Measurements from ENCODE around the gene TSPAN18.

Gene TSPAN18

GRCh38 chr11:44759743-44760476 lies 33.1 kb downstream of the TSPAN18 start:
- no peak for DNase-seq (ENCODE audit: low read depth in 2 of 2)

- DNase-seq (ENCODE audit: low read depth in 2 of 2): no peak
Observed at GRCh38 chr11:44760477-44760872, 33.7 kb downstream of the TSPAN18 start.

DNA sequence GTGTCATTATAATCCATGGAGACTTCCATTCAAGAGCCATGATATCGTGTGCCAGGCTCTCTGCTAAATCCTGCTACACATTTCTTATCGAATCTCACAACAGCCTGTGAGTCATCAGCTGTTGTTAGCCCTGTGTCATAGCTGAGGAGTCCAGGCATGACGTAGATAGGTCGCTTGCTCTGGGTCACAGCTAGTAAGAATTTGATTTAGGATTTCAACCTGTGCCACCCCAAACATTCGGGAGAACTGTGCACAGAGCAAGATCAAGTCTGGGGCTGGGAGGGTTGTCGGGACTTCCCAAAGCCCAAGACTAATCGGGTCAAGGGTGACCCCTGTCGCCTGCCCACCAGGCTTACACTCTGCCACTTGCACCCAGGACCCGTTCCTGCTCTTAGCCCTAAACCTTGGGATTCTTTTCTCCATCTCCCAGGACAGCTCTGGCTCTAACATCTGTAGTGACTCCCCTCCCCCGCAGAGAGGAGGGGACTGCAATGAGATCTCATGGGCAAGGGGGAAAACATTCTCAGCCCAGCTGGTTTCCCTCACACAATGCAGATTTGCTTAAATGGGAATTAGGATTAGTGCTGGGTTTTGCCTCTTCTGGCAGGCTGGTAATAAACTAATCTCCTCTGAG lies 34.3 kb downstream of the TSPAN18 start:
- no peak for DNase-seq (ENCODE audit: low read depth in 2 of 2)

- DNase-seq (ENCODE audit: low read depth in 2 of 2): no peak
Observed at GRCh38 chr11:44761551-44761961, 34.8 kb downstream of the TSPAN18 start.

- no peak for DNase-seq (ENCODE audit: low read depth in 2 of 2)
Observed at GRCh38 chr11:44763121-44763820, 36.5 kb downstream of the TSPAN18 start.

GRCh38 chr11:44764583-44764982 lies 37.8 kb downstream of the TSPAN18 start:
- DNase-seq (ENCODE audit: low read depth in 2 of 2): no peak

DNA sequence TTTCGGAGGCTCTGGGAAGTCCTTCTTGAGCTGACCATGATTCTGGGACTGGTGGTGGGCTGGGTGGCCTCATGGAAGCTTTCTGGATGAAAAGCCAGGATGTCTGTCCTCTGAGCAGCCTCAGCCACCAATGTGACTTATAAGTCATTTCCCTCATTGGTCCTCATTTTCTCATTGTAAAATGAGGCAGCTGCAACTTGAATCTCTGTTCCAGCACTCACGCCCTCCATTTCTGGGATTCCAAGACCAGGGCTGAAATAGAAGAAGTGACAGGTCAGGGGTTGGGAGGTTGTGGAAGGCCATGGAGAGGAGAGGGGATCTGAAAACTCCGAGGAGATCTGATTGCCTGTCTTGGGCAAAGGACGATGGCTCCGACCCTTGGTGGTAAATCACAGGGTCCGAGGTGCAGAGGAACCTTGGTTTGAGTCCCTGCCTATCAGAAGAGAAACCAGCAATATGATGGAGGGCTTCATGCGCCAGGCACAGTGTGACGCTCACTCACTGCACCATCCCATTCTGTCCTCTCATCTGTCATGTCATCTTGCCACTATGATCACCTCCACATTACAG lies 38.3 kb downstream of the TSPAN18 start:
- no peak for DNase-seq (ENCODE audit: low read depth in 2 of 2)

DNA sequence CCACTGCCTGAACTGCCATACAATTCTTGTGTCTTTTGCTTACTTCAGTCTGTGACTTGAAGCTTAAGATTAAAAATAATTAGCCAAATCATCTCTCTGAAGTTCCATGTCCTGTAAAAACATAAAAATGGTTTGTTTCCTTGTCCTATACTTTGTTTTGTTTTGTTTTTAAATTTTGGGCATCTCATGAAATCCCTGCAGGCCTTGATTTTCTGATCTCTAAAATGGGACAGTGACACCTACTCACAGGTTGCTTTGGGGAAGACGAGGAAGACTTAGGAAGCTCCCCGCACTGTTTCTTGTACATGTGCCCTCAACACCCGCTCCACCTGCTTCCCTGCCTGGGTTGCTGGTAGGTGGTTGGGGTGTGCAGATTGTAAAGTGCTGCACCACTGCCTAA lies 38.9 kb downstream of the TSPAN18 start:
- DNase-seq (ENCODE audit: low read depth in 2 of 2): no peak

DNA sequence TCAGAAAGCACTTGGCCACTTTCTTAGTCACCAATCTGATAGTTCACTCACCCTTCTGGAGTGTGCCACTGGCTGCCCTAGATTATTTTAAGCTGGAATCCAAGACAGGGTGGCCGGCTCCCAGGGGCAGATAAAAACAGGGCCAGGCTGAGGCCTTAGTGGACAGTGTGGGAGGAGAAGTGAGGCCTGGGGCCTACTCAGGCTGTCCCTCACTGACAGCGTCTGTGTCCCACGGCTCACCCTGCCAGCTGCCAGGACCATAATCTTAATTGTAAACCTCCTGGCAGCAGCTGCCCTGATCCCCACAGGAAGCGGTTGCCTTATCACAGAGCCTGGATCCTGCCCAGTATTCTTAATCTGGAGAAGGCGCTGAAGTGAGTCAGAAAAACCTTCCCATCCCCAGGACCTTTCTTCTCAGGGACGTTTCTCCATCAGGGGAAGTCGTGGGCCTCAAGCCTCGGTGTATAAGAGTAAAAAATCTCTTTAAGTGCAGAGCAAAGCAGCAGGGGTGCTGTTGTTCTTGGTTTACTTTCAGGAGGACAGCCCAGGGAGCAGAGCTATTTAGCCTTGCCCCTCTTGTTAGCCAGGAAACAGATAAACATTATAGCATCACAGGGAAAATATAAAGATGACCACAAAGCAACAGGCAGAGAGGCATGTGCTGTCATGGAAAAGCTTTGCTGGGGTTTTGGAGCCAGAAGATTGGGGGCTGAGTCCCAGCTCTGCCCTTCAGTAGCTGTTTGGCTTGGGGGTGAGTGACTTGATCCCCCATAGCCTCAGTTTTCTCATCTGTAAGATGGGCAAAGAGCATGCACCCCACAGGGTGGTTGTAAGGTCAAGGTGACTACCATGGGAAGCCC lies 39.6 kb downstream of the TSPAN18 start:
- DNase-seq (ENCODE audit: low read depth in 2 of 2): no peak

DNA sequence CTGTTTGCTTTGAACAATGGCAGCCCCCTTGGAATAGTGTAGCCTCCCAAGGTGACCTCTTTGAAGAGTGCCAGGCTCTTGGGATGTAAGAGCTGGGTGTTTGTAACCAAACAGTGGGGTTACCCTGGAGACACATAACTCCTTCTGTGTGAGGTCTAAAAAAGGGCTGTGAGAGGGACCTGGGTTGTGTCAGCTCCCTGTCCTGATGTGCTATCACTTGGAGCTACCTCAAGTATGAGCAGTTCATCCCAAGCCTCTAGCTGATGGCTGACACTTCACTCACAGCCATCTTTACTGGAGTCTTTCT lies 40.2 kb downstream of the TSPAN18 start:
- DNase-seq (ENCODE audit: low read depth in 2 of 2): no peak

DNA sequence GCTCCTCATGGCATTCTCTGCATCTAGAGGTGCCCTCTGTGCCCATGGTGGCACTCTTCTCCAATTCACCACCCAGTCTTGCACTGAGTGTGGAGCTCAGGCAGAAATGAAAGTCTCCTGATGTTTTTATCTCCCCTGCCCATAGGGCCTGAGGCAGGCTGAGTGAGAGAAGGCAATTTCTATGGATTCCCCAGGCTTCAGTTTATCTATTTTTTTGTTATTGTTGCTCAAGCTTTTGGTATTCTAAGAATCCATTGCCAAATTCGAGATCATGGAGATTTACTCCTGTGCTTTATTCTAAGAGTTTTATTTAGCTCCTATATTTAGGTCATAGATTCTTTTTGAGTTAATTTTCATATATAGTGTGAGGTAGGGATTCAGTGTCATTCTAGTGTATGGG lies 40.7 kb downstream of the TSPAN18 start:
- no peak for DNase-seq (ENCODE audit: low read depth in 2 of 2)

- DNase-seq (ENCODE audit: low read depth in 2 of 2): no peak
Observed at GRCh38 chr11:44770401-44770800, 43.6 kb downstream of the TSPAN18 start.

DNA sequence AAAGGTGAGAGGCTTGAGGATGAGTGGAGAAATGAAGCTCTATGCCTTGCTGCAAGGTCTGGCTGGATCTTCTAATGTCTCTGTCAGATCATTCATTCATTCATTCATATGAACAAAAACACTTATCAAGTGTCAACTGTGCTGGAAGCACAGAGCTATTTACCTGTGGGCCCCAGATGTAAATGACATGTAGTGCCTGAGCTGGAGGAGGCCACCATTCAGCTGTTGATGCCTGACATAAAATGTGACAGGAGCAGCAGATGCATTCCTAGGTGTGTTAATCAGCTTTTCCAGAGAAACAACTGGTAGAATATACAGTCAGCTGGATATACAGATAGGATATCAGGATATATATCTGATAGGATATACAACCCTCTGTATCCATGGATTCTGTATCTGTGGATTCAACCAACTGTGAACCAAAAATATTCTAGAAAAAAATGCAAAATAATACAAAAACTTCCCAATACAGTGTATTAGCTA lies 44.5 kb downstream of the TSPAN18 start:
- no peak for DNase-seq (ENCODE audit: low read depth in 2 of 2)

DNA sequence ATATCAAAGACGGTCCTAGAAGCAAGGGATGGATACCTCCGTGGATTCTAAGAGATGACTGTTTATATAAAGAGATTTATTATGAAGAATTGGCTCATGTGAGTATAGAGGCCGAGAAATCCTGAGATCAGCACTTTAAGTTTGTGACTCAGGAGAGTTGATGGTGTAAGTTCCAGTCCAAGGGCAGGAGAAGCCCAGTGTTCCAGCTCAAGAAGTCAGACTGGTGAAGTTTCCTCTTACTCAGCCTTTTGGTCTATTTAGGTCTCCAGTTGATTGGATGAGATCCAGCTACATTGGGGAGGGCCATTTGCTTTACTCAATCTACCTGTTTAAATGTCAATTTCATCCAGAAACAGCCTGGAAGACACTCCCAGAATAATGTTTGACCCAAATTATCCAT lies 45.1 kb downstream of the TSPAN18 start:
- no peak for DNase-seq (ENCODE audit: low read depth in 2 of 2)

DNA sequence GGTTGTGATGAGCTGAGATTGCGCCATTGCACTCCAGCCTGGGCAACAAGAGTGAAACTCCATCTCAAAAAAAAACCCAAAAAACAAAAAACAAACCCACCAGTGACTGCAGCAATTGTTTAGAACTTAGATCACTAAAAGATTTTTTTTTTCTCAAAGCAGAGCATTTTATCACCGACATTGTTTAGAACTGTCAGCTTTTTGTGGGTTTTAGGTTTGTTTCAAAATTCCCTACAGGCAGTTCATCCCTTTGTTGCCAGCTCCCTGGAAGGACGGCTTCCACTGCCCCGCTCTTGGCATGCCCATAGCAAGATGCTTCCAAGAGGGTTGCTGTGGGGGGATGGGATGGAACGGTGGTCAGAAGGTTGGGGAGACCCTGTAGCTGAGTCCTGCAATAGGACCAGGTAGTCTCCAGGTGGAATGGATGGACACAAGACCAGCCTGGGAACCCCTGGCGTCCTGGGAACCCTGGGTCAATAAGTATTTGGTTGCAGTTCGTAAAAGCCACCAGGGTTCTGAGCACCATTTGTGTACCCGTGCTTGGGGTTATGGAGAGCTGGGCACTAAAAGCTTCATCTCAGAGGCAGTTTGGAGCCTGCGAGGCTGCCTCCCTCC lies 46.7 kb downstream of the TSPAN18 start:
- DNase-seq (ENCODE audit: low read depth in 2 of 2): no peak

- no peak for DNase-seq (ENCODE audit: low read depth in 2 of 2)
Observed at GRCh38 chr11:44774108-44774507, 47.3 kb downstream of the TSPAN18 start.

DNA sequence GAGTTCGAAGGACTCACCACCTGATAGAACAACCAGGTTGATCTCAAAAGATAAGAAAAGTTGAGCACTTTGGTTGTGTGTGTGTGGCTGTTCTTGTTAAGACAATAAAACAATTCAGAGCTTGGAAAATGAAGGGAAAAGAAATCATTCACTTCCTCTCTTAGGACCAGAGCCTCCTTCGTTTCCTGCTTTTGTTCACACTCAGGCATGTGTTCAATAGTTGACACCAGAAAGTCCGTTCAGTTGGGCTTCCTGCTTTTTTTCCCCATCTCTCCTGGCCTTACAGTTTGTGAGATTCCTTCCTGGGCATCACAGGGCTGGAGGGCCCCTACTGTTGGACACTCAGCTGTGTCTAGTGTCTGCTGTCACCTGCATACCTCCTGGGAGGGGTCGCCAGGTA lies 48.0 kb downstream of the TSPAN18 start:
- no peak for DNase-seq (ENCODE audit: low read depth in 2 of 2)

- DNase-seq (ENCODE audit: low read depth in 2 of 2): peak; percentile 55 to 64
Observed at GRCh38 chr11:44775366-44775984, 48.7 kb downstream of the TSPAN18 start.

DNA sequence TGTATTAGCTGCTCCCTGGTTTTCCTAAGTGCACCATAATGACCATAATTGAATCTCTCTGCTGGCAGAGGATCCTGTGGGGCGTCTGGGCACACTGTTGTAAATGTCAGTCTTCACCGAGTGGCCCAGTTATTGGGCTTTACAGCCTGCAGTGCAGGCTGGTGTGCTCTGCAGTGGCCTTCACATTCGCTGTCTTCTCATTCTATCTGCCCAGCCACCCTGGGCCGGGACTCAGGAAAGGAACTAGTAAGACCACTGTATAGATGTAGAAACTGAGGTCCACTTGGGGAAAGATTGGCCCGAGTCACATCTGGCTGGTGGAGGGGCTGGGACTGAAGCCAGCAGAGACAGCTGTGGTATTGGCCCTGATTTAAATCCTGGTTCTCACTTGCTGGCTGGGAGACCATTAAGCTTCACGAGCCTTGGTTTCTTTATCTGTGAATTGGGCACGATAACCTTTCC lies 49.3 kb downstream of the TSPAN18 start:
- no peak for DNase-seq (ENCODE audit: low read depth in 2 of 2)

DNA sequence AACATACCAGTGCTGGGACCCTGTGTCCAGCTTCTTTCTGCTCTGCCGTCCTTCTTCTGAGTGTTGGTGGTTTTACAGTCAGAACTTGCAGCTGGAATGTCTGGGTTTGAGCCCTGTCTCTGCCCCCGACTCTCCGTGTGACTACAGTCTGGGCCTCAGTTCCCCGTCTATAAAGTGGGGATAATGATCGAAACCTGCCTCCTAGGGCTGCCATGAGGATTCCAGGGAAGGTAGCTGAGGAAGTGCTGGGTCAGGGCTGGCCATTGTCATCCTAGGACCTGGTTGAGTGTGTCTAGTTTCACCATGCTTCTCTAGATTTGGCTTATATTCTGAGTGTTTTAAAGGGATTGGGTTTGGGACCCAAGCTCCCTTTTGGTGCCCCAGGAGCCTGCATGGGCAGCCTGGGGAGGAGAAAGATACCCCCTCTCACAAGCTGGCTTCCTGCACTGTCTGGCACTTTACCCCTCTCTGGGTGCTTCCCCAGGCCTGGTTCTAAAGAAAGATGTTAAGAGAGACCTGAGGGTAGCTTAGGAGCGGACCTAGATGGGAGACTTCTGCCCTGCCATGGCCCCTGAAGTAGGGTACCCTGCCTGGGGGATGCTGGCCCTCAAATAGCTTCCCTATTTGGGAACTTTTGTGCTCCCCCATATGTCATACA lies 49.9 kb downstream of the TSPAN18 start:
- DNase-seq (ENCODE audit: low read depth in 2 of 2): no peak
